Breast epithelium (tissue), 4 donors: ENCODE results near the gene OR56A1. TPM values are rescaled to one million over a fixed set of nuclear protein-coding genes. Genes with fewer than 3 reads are reported as not detected.
"Not testable (repeated sequence)": the region's sequence is repeated elsewhere in the genome, so short reads cannot be mapped to it uniquely, and the experiment has no call there.

ENCODE experiments used
- DNase-seq, 2 donors: peaks; one replicate each; pipeline ENCODE4 v3.0.0-alpha.2; 2019; ENCODE audit warnings: low spot score in 2 of 2
- H3K27ac ChIP-seq, 2 donors: fragments of 200-600 bp; sonication (generic) in 1 of 2; one replicate each; pipeline ENCODE4 v1.5.1; 2016 to 2019; ENCODE audit warnings: mild to moderate bottlenecking in 1 of 2
- H3K27me3 ChIP-seq, 2 donors: fragments of 200-600 bp; sonication (generic) in 1 of 2; one replicate each; pipeline versions ENCODE4 v1.5.1 to v1.6.0; 2017 to 2019; ENCODE audit warnings: control low read depth in 1 of 2, mild to moderate bottlenecking in 1 of 2
- H3K36me3 ChIP-seq: fragments of 200-600 bp; one replicate; pipeline ENCODE4 v1.5.1; 2019
- H3K4me1 ChIP-seq, 2 donors: fragments of 200-600 bp; sonication (generic); one replicate each; pipeline ENCODE4 v1.5.1; 2016 to 2019; ENCODE audit warnings: control low read depth in 1 of 2
- H3K4me3 ChIP-seq, 3 donors: fragments of 200-600 bp; sonication (generic); 1 replicate in 2 of 3; 2 replicates in 1 of 3; pipeline ENCODE4 v1.5.1; 2016 to 2019; ENCODE audit warnings: mild to moderate bottlenecking in 3 of 3, moderate library complexity in 2 of 3
- H3K9me3 ChIP-seq, 2 donors: fragments of 200-600 bp; sonication (generic) in 1 of 2; one replicate each; pipeline ENCODE4 v1.5.1; 2016 to 2019; ENCODE audit warnings: control low read depth in 1 of 2
- POLR2A ChIP-seq: fragments of 450-650 bp; IDR thresholded peaks from one replicate; pipeline ENCODE4 v1.6.1; 2016; ENCODE audit warnings: antibody characterized with exemption, mild to moderate bottlenecking, moderate library complexity
- POLR2AphosphoS5 ChIP-seq, 3 donors: sonication (generic); formaldehyde crosslinking; IDR thresholded peaks; one replicate each; pipeline ENCODE4 v1.6.1; 2017; ENCODE audit warnings: antibody characterized with exemption in 3 of 3
- intact Hi-C: fragments of 100-400 bp; cut with DNase I; formaldehyde crosslinking; loops from one replicate; pipeline ENCODE4 v1.15.1; 2023; ENCODE audit warnings: low total_unique reads
- total RNA-seq, 3 donors: library from RNA; depleted of rRNA; stranded (reverse); fragments of >200 nt; gene quantifications; one replicate each; pipeline ENCODE4 v1.1.0, GENCODE V29; 2016
- TF ChIP-seq, protein P1 (sequence below), 3 donors: fragments of 450-650 bp; IDR thresholded peaks; one replicate each; pipeline ENCODE4 v1.5.1; 2016 to 2017; ENCODE audit warnings: antibody characterized with exemption in 3 of 3, mild to moderate bottlenecking in 3 of 3, moderate library complexity in 3 of 3

OR56A1 gene, protein sequence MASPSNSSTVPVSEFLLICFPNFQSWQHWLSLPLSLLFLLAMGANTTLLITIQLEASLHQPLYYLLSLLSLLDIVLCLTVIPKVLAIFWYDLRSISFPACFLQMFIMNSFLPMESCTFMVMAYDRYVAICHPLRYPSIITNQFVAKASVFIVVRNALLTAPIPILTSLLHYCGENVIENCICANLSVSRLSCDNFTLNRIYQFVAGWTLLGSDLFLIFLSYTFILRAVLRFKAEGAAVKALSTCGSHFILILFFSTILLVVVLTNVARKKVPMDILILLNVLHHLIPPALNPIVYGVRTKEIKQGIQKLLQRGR
- total RNA-seq: not detected

DNA sequence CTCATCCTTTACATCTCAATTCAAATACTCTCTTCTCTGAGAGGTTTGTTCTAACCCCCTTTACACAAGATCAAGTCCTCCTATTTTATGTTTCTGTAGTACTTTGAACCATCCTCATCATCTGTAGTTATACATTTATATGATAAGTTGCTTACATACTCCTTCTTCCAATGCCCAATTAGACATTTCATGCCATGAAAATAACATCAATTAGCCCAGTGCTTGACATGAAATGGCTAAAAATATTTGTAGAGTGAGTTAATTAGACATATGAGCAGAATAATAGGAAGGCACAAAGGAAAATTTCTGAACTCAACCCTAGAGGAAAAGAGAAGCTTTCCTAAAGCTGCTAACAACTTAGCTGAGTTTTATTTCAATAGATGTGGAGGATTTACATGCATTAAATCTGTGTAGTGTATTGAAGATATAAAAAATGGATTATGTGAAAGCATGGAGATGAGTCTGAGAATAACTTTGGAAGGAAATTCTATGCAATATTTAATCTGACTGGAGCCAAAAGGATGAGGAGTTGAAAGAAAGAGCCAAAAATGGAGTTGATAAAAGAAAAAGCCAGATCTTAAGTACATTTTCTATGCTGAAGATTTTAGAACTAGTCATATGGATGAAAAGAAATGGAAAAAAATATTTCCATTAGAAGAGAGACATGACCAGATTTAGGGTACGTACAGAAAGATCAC is at the start of gene OR56A1:
OR56A1 (minus strand) TSS at position 51 of the 698 bp plus-strand sequence. CDS start 3,066 bp downstream, outside the sequence.
- Histone ChIP-seq H3K27me3 (peaks cover 0 to 5% of the 10 kb centered on the region in 2 donors), H3K27ac (no peak within 1 kb of the TSS), H3K36me3 (no peaks in the 10 kb centered on the region), H3K4me1 (no peaks in the 10 kb centered on the region), H3K9me3 (no peaks in the 10 kb centered on the region), H3K4me3 (no peak within 1 kb of the TSS)
- TF ChIP-seq POLR2AphosphoS5 (IDR thresholded peaks at IDR 0.05): no peak
- TF ChIP-seq POLR2A: no peak
- TF ChIP-seq, protein P1, sequence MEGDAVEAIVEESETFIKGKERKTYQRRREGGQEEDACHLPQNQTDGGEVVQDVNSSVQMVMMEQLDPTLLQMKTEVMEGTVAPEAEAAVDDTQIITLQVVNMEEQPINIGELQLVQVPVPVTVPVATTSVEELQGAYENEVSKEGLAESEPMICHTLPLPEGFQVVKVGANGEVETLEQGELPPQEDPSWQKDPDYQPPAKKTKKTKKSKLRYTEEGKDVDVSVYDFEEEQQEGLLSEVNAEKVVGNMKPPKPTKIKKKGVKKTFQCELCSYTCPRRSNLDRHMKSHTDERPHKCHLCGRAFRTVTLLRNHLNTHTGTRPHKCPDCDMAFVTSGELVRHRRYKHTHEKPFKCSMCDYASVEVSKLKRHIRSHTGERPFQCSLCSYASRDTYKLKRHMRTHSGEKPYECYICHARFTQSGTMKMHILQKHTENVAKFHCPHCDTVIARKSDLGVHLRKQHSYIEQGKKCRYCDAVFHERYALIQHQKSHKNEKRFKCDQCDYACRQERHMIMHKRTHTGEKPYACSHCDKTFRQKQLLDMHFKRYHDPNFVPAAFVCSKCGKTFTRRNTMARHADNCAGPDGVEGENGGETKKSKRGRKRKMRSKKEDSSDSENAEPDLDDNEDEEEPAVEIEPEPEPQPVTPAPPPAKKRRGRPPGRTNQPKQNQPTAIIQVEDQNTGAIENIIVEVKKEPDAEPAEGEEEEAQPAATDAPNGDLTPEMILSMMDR (IDR thresholded peaks at IDR 0.05): no peak
- intact Hi-C loops: no loop called here
- DNase-seq: no peak

DNA sequence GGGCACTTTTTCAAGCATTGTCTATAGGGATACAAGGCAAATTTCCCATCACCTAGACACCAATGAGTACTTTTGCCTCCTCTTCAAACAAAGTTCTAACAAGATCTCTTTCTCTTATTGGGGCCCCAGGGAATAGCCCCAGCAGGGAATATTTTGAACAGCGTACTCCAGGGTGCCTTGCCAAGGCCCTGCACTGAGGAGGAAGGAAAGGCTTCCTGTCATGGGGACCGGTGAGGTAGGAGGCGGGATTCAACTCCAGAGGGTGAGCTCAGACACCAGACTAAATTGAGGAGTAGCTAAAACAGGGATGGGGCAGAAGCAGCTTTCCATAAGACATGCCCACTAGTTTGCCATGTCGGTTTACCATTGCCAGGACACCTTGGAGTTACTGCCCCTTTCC is 48.9 kb upstream of the OR56A1 start:
- TF ChIP-seq POLR2AphosphoS5 (IDR thresholded peaks at IDR 0.05): no peak
- TF ChIP-seq, protein P1 (IDR thresholded peaks at IDR 0.05): no peak
- no peak for TF ChIP-seq POLR2A
- no peaks in the 10 kb centered on the region for H3K4me1 ChIP-seq
- no peaks in the 10 kb centered on the region for H3K27me3 ChIP-seq
- no peaks in the 10 kb centered on the region for H3K36me3 ChIP-seq
- no peak overlapping the region for H3K4me3 ChIP-seq
- intact Hi-C loops: no loop called here
- no peak overlapping the region for H3K27ac ChIP-seq
- H3K9me3 ChIP-seq: peaks cover 0 to 15% of the 10 kb centered on the region in 2 donors
- DNase-seq: no peak

DNA sequence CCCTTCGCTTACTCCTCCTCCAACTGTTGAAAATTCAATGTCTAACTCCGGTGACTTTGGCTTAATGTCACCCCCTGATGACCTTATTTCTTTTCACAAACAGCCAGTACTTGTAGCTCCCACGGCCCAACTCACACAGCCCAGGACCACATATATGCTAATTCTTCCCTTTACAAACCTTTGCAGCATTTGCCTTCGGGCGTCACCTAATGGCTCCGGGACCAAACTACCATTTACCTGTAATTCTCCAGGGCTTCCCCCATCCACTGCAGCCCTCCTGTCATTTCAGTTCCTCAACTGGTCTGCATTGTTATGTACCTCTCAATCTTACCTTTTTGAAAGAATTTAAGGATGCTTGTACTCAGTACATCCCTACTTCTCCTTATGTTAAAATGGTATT is 47.2 kb upstream of the OR56A1 start:
- no peaks in the 10 kb centered on the region for H3K36me3 ChIP-seq

DNA sequence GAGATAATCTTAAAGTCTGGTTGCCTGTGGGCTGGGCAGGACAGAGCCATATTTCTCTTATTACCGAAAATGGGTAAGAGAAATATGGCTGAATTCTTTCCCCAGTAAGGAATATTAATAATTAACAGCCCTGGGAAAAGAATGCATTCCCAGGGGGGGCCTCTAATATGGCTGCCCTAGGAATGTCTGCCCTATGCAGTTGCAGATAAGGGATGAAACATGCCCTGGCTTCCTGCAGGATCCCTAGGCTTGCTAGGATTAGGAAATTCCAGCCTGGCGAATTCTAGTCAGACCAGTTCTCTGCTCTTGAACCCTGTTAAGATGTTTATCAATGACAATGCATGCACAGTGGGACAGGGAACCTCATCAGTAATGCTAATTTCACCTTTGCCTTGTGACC is 45.9 kb upstream of the OR56A1 start:
- H3K4me3 ChIP-seq, DNase-seq, H3K9me3 ChIP-seq, H3K4me1 ChIP-seq, H3K27me3 ChIP-seq, H3K27ac ChIP-seq, intact Hi-C loops, H3K36me3 ChIP-seq: not testable (repeated sequence)

More for the DNA sequence above, 47.2 kb upstream of the OR56A1 start:
- Histone ChIP-seq H3K27ac (no peak overlapping the region), H3K4me1 (no peaks in the 10 kb centered on the region), H3K27me3 (no peaks in the 10 kb centered on the region), H3K9me3 (peaks cover 0 to 7% of the 10 kb centered on the region in 2 donors), H3K4me3 (no peak overlapping the region)
- intact Hi-C loops: no loop called here
- TF ChIP-seq POLR2AphosphoS5 (IDR thresholded peaks at IDR 0.05): no peak
- no peak for TF ChIP-seq POLR2A
- TF ChIP-seq, protein P1 (IDR thresholded peaks at IDR 0.05): no peak
- DNase-seq: no peak

DNA sequence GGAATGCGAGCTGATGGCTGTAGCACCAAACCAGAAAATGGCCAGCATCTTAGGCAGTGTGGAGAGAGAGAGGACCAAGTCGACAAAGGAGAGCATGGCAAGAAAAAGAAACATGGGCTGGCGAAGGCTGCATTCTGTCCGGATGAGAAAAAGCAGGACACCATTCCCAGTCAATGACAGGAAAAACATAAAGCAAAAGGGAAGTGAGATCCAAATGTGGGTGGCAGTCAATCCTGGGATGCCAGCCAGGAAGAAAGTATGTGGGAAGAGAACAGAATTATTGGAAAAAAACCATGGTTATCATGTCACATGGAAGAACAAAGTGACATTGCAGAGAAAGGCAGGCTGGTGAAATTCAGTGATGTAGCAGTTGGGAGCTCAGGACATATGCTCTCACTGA is 36.9 kb upstream of the OR56A1 start:
- Histone ChIP-seq H3K9me3 (no peaks in the 10 kb centered on the region), H3K27me3 (no peaks in the 10 kb centered on the region), H3K36me3 (no peaks in the 10 kb centered on the region), H3K4me1 (no peaks in the 10 kb centered on the region), H3K4me3 (no peak overlapping the region), H3K27ac (no peak overlapping the region)
- DNase-seq: no peak
- TF ChIP-seq, protein P1 (IDR thresholded peaks at IDR 0.05): no peak
- TF ChIP-seq POLR2A (no peak), POLR2AphosphoS5 (IDR thresholded peaks at IDR 0.05) (no peak)
- intact Hi-C loops: no loop called here
